Anterior cingulate cortex (tissue), 58 donors: ENCODE measurements around the gene NTNG1.
A peak's percentile ranks its signal among the peaks of the same experiment; 100 is the strongest.

ENCODE experiments used
- DNase-seq, 58 donors: peaks; one replicate each; lab custom pipeline; 2025; lab: John Stamatoyannopoulos, UW

Gene NTNG1

DNA sequence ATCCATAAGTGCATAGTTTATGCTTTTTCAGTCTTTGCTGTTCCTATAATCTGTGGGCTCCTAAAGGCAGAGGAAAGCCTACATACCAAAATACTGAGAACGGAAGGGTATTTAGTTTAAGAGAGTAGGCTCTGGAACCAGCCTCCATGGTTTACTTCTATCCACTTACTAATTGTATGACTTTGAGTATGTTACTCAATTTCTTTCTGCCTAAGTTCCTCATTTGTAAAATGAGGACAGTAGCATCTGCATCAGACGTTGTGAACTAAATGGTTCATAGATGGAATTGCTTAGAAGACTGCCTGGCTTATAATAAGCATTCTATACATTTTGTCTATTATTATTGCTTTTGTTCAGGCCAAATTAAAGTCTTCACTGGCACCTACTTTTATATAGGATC, 111.0 kb downstream of the NTNG1 start:
- no peak for DNase-seq

- no peak for DNase-seq
Observed at GRCh38 chr1:107252271-107252670, 111.4 kb downstream of the NTNG1 start.

GRCh38 chr1:107254306-107254705, 113.5 kb downstream of the NTNG1 start:
- no peak for DNase-seq

DNA sequence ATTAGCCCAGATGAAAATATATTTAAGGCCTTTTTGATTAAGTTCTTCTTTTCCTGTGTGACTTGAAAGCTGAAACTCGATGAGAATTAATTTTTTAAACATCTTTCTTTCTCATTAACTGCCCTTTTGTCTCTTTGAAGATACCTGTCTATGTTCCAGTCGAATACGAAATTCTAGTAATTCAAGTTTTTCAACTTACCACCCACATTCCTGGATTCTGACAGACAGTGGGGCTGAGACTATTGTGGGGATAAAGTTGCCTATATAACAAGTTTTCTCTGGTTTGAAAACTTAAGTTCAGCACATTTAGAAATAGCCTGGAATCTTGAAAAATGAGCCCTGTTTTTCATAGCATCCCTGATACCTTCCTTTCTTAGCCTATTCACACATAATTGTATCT, 114.6 kb downstream of the NTNG1 start:
- no peak for DNase-seq

DNA sequence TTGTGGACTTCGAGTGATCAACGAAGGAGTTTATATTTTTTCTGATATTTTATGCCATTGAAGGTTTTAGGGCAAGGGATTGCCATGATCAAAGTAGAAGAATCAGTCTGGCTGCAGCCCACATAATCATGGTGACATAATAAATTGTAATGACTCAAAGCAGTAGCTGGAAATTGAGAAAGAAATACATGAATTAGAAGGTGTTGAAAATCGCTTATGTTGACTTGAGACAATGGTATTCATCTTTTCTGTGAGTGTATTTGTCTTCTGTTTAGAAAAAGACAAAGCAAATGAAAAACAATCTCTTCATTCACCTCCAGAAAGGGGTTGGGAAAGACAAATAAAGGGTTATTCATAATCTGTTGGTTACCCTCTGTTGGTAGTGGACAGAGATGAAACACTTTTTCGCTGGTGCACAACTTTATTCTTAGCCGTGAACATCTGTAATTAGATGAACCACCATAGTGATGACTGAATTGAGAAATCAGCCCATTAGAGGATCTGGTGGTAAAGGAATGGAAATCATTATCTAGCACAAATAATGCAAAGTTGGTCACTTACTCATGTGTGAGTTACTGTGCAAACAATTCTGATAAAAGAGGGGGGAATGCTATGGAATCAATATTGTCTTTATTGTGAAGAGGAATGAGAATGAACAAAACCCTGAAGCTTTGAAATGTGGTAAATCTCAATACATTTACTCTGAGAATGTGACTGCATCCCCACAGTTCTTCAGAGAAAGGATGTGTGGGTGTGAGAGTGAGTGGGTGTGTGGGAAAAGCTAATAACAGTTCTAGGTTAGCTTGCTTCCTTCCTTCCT, 121.8 kb downstream of the NTNG1 start:
- no peak for DNase-seq

GRCh38 chr1:107263291-107263915, 122.6 kb downstream of the NTNG1 start:
- DNase-seq = no peak

DNA sequence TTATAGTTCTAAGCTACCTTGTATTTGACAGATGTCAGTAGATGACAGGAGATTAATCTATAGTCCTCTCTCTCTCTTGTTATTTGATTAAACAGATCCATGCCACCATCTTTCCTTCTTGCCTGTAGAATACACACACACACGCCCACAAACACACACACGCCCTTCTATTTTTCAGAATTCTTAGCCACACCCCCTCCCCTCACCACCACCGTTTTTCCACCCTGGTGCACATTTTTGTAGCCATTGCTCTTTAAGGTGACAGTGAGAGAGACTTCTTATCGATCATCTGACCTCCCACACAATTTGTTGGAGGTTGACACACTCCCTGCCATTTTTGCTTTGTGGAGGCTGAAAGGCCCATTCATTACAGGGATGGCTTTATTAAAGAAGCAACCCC, 123.2 kb downstream of the NTNG1 start:
- DNase-seq = no peak

- DNase-seq = no peak
Observed at GRCh38 chr1:107264561-107264960, 123.7 kb downstream of the NTNG1 start.

DNA sequence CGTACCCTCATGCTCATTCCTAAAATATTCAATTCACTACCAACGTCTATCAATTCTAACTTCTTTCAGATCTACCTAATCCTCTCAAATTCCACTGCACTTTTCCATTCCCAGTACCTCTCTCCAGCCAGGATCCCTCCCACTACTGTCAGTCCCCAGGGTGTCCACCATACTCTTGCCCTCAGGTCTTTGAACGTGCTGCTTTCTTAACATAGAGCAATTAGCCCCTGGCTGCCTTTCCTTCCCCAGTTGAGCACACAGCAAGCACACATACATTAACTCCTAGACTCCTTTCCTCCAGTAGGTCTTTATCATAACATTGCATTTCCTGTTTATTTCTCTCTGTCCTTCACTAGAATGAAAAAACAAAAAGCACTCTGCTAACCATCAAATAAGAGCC, 126.7 kb downstream of the NTNG1 start:
- DNase-seq = no peak

GRCh38 chr1:107272321-107272720, 131.5 kb downstream of the NTNG1 start:
- DNase-seq = no peak

- no peak for DNase-seq
Observed at GRCh38 chr1:107273515-107273914, 132.7 kb downstream of the NTNG1 start.

GRCh38 chr1:107274227-107274626, 133.4 kb downstream of the NTNG1 start:
- DNase-seq = no peak

GRCh38 chr1:107276247-107276646, 135.4 kb downstream of the NTNG1 start:
- DNase-seq = no peak

GRCh38 chr1:107277022-107277421, 136.2 kb downstream of the NTNG1 start:
- peak in 20 of 58 donors; percentile 0 to 24 (median 3) for DNase-seq

- no peak for DNase-seq
Observed at GRCh38 chr1:107286125-107286524, 145.3 kb downstream of the NTNG1 start.

DNA sequence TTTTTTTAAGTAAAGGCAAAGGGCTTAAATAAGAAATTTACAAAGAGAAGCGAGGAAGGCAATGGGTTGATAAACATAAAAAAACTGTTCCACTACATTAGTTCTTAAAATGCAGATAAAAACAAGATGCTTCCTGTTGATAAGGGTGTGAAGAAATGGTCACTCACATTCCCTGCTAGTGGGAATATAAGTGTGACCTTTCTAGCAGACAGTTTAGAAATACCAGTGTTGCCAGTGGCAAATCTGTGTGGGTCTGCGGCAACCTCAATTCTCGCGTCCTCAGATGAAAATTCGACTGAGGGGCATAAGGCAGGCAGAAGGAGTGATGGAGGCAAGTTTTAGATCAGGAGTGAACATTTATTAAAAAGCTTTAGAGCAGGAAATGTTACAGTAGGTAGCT, 151.1 kb downstream of the NTNG1 start:
- DNase-seq = no peak

- DNase-seq = peak in 2 of 58 donors; percentile 1 to 5
Observed at GRCh38 chr1:107293901-107294613, 153.2 kb downstream of the NTNG1 start.

DNA sequence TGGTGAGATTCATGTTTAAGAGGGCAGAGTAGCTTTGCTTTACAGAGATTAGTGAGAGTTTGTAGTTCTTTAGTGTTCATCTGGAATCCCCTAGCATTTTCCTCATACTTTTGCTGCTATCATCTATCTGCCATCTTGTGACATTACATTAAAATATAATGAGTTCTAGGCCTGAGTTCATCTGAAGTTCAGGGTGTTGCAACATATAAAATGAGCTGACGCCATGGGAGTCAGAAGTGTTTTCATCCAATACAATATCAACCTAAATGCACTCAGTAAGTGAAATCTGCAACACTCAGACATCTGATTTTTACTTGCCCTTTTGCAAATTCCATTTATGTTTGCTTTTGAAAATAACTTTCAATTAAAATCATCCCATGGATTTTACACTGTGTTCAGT, 153.8 kb downstream of the NTNG1 start:
- DNase-seq = no peak

DNA sequence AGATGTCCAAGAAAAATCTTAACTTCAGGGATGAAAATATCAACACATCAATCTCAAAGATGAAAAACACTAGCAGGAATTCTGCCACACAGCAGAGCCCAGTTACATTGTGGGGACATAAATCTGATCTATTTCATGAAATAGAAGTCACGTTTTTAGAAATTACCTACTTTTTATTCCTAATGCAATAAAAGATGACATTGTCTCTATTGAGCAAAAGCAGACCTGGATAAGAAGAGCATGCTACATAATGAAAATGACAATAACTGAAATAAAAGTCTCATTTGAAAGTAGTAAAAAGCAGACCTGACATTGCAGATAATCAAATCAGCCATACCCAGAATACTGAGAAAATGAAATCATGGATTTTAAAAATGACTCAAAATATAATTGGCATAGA, 156.8 kb downstream of the NTNG1 start:
- DNase-seq = no peak

- DNase-seq = no peak
Observed at GRCh38 chr1:107298526-107298925, 157.7 kb downstream of the NTNG1 start.

- no peak for DNase-seq
Observed at GRCh38 chr1:107299521-107299920, 158.7 kb downstream of the NTNG1 start.

- DNase-seq = no peak
Observed at GRCh38 chr1:107309962-107310361, 169.1 kb downstream of the NTNG1 start.
